ENCODE measurements around the gene OR2Z1.
"Not testable (repeated sequence)": the region's sequence is repeated elsewhere in the genome, so short reads cannot be mapped to it uniquely, and the experiment has no call there.

The OR2Z1 gene

GRCh38 chr19:8703223-8703622 is 18.2 kb upstream of the OR2Z1 start:
- no peak for DNase-seq (ENCODE audit: low read depth)

GRCh38 chr19:8705304-8705703 is 16.1 kb upstream of the OR2Z1 start:
- DNase-seq (ENCODE audit: low read depth): not testable (repeated sequence)

- DNase-seq (ENCODE audit: low read depth): no peak
Observed at GRCh38 chr19:8705742-8706141, 15.7 kb upstream of the OR2Z1 start.

GRCh38 chr19:8710337-8710736 is 11.1 kb upstream of the OR2Z1 start:
- DNase-seq (ENCODE audit: low read depth): not testable (repeated sequence)

- DNase-seq (ENCODE audit: low read depth): no peak
Observed at GRCh38 chr19:8722032-8722431, 598 bp downstream of the OR2Z1 start.

GRCh38 chr19:8724276-8724675 is 2.8 kb downstream of the OR2Z1 start:
- DNase-seq (ENCODE audit: low read depth): no peak

- no peak for DNase-seq (ENCODE audit: low read depth)
Observed at GRCh38 chr19:8731428-8732169, 10.2 kb downstream of the OR2Z1 start.

GRCh38 chr19:8738377-8738776 is 16.9 kb downstream of the OR2Z1 start:
- DNase-seq (ENCODE audit: low read depth): no peak

- not testable (repeated sequence) for DNase-seq (ENCODE audit: low read depth)
Observed at GRCh38 chr19:8739291-8740065, 18.0 kb downstream of the OR2Z1 start.

- DNase-seq (ENCODE audit: low read depth): not testable (repeated sequence)
Observed at GRCh38 chr19:8767257-8767656, 45.8 kb downstream of the OR2Z1 start.

- DNase-seq (ENCODE audit: low read depth): not testable (repeated sequence)
Observed at GRCh38 chr19:8769265-8769664, 47.8 kb downstream of the OR2Z1 start.

- not testable (repeated sequence) for DNase-seq (ENCODE audit: low read depth)
Observed at GRCh38 chr19:8773587-8773986, 52.2 kb downstream of the OR2Z1 start.
